ENCODE data around the gene PPP1R12B. TPM values are rescaled to one million over a fixed set of nuclear protein-coding genes. Genes with fewer than 3 reads are reported as not detected.
"Not testable (repeated sequence)": the region's sequence is repeated elsewhere in the genome, so short reads cannot be mapped to it uniquely, and the experiment has no call there.

The PPP1R12B gene
- total RNA-seq, 1 experiment from 2014 or later, result 17.0 TPM

DNA sequence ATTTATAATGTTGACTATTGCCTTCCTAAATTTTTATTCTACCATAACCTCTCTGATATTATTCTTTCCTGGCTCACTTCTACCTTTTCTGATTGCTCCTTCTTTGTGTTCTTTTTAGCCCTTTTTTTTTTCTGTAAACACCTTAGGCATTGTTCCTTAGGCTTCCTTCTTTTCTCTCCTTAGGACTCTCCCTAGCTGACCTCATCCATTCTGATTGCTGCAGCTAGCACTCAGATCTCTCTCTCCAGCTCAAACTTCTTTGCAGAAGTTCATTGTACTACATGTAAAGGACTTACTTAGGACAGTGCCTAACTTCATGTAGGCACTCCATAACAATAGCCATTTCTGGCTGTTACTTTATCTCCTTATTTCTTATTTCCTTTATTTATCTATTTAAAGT is 117.8 kb downstream of the PPP1R12B start:
- H3K4me1 ChIP-seq (ENCODE audit: insufficient read depth, low read length, poor library complexity, severe bottlenecking); CTCF ChIA-PET; DNase-seq (ENCODE audit: low spot score); POLR2A ChIA-PET (ENCODE audit: low non-redundant PET); H3K27ac ChIP-seq (ENCODE audit: low read depth, low read length, poor library complexity, severe bottlenecking); H3K36me3 ChIP-seq (ENCODE audit: insufficient read depth, low read length, poor library complexity, severe bottlenecking); BruUV-seq (replicated peaks); H3K27me3 ChIP-seq (replicated peaks; ENCODE audit: insufficient read depth, low read depth, low read length, poor library complexity); H3K9me3 ChIP-seq (ENCODE audit: low read depth, low read length, poor library complexity, severe bottlenecking); H3K4me3 ChIP-seq (ENCODE audit: low read depth, low read length, poor library complexity, severe bottlenecking): not testable (repeated sequence)
- intact Hi-C loops (cut with micrococcal nuclease; ENCODE audit: unreplicated experiment), result loop anchor here (10.0 kb wide), 1 partner anchor 528 kb away; no protein-coding TSS in a partner anchor

DNA sequence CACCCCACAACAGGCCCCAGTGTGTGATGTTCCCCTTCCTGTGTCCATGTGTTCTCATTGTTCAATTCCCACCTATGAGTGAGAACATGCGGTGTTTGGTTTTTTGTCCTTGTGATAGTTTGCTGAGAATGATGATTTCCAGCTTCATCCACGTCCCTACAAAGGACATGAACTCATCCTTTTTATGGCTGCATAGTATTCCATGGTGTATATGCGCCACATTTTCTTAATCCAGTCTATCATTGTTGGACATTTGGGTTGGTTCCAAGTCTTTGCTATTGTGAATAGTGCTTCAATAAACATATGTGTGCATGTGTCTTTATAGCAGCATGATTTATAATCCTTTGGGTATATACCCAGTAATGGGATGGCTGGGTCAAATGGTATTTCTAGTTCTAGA is 118.9 kb downstream of the PPP1R12B start:
- H3K4me1 ChIP-seq (ENCODE audit: insufficient read depth, low read length, poor library complexity, severe bottlenecking); CTCF ChIA-PET; BruUV-seq (replicated peaks); H3K9me3 ChIP-seq (ENCODE audit: low read depth, low read length, poor library complexity, severe bottlenecking); H3K4me3 ChIP-seq (ENCODE audit: low read depth, low read length, poor library complexity, severe bottlenecking); H3K36me3 ChIP-seq (ENCODE audit: insufficient read depth, low read length, poor library complexity, severe bottlenecking); H3K27ac ChIP-seq (ENCODE audit: low read depth, low read length, poor library complexity, severe bottlenecking); DNase-seq (ENCODE audit: low spot score); H3K27me3 ChIP-seq (replicated peaks; ENCODE audit: insufficient read depth, low read depth, low read length, poor library complexity); POLR2A ChIA-PET (ENCODE audit: low non-redundant PET): not testable (repeated sequence)
- intact Hi-C loops (cut with micrococcal nuclease; ENCODE audit: unreplicated experiment), result loop anchor here (10.0 kb wide), 1 partner anchor 527 kb away; no protein-coding TSS in a partner anchor

DNA sequence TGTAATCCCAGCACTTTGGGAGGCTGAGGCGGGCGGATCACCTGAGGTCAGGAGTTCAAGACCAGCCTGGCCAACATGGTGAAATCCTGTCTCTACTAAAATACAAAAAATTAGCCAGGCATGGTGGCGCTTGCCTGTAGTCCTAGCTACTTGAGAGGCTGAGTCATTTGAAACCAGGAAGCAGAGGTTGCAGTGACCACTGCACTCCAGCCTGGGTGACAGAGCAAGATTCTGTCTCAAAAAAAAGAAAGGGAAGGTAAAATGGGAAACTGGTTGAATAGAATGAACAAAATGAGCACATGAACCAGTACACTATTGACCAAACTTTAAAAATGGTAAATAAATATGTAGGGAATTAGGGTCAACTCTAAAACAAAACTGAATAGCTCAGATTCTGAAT is 120.2 kb downstream of the PPP1R12B start:
- H3K36me3 ChIP-seq (ENCODE audit: insufficient read depth, low read length, poor library complexity, severe bottlenecking); H3K9me3 ChIP-seq (ENCODE audit: low read depth, low read length, poor library complexity, severe bottlenecking); POLR2A ChIA-PET (ENCODE audit: low non-redundant PET); H3K27ac ChIP-seq (ENCODE audit: low read depth, low read length, poor library complexity, severe bottlenecking); CTCF ChIA-PET; H3K4me3 ChIP-seq (ENCODE audit: low read depth, low read length, poor library complexity, severe bottlenecking); DNase-seq (ENCODE audit: low spot score); BruUV-seq (replicated peaks); H3K4me1 ChIP-seq (ENCODE audit: insufficient read depth, low read length, poor library complexity, severe bottlenecking); H3K27me3 ChIP-seq (replicated peaks; ENCODE audit: insufficient read depth, low read depth, low read length, poor library complexity): not testable (repeated sequence)
- intact Hi-C loops (cut with micrococcal nuclease; ENCODE audit: unreplicated experiment), result loop anchor here (10.0 kb wide), 1 partner anchor 526 kb away; no protein-coding TSS in a partner anchor

DNA sequence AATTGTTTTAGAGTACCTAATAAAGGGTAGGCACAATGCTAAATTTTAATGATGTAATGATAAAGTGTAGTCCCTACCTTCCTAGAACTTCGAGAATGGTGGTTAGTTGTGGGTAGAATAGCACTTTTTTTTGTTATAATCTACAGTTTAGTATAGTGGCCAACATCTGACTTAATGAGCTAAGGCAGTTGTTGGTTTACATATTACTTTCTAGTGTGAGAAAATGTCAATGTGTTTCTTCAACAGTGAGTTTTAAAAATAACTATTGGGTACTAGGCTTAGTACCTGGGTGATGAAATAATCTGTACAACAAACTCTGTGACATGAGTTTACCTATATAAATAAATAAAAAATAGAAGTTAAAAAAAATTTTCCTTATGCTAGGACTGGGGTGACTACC is 120.6 kb downstream of the PPP1R12B start:
- intact Hi-C loops (cut with micrococcal nuclease; ENCODE audit: unreplicated experiment), result loop anchor here (10.0 kb wide), 1 partner anchor 526 kb away; no protein-coding TSS in a partner anchor
- DNase-seq (ENCODE audit: low spot score); POLR2A ChIA-PET (ENCODE audit: low non-redundant PET); H3K36me3 ChIP-seq (ENCODE audit: insufficient read depth, low read length, poor library complexity, severe bottlenecking); H3K4me1 ChIP-seq (ENCODE audit: insufficient read depth, low read length, poor library complexity, severe bottlenecking); H3K27me3 ChIP-seq (replicated peaks; ENCODE audit: insufficient read depth, low read depth, low read length, poor library complexity); CTCF ChIA-PET; BruUV-seq (replicated peaks); H3K27ac ChIP-seq (ENCODE audit: low read depth, low read length, poor library complexity, severe bottlenecking); H3K9me3 ChIP-seq (ENCODE audit: low read depth, low read length, poor library complexity, severe bottlenecking); H3K4me3 ChIP-seq (ENCODE audit: low read depth, low read length, poor library complexity, severe bottlenecking): not testable (repeated sequence)

DNA sequence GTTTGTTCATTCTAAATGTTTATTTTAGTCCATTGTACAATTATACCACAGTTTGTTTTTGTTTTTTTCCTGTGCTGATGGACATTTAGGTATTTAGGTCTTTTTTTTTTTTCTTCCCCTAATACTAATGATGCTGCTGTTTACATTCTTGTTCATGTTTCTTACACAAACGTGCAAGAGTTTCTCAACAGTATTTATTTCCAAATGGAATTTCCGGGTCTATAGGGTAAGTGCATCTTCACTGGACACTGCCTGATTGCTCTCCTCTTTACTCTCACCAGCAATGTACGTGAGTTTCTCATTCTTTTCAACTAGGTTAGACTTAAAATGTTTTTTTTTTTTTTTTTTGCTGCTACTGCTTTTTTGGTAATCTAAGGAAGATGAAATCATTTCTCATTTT is 122.7 kb downstream of the PPP1R12B start:
- Histone ChIP-seq H3K9me3 (ENCODE audit: low read depth, low read length, poor library complexity, severe bottlenecking) (no peaks in the 10 kb centered on the region), H3K27ac (ENCODE audit: low read depth, low read length, poor library complexity, severe bottlenecking) (no peak overlapping the region), H3K36me3 (ENCODE audit: insufficient read depth, low read length, poor library complexity, severe bottlenecking) (no peaks in the 10 kb centered on the region), H3K4me3 (ENCODE audit: low read depth, low read length, poor library complexity, severe bottlenecking) (no peak overlapping the region), H3K27me3 (replicated peaks; ENCODE audit: insufficient read depth, low read depth, low read length, poor library complexity) (no peaks in the 10 kb centered on the region), H3K4me1 (ENCODE audit: insufficient read depth, low read length, poor library complexity, severe bottlenecking) (no peaks in the 10 kb centered on the region)
- ChIA-PET POLR2A (ENCODE audit: low non-redundant PET) (no interaction called here), CTCF (no interaction called here)
- DNase-seq (ENCODE audit: low spot score), result no peak
- BruUV-seq (replicated peaks), result no TSS peak
- intact Hi-C loops (cut with micrococcal nuclease; ENCODE audit: unreplicated experiment), result no loop called here
- TF ChIP-seq, protein P1, sequence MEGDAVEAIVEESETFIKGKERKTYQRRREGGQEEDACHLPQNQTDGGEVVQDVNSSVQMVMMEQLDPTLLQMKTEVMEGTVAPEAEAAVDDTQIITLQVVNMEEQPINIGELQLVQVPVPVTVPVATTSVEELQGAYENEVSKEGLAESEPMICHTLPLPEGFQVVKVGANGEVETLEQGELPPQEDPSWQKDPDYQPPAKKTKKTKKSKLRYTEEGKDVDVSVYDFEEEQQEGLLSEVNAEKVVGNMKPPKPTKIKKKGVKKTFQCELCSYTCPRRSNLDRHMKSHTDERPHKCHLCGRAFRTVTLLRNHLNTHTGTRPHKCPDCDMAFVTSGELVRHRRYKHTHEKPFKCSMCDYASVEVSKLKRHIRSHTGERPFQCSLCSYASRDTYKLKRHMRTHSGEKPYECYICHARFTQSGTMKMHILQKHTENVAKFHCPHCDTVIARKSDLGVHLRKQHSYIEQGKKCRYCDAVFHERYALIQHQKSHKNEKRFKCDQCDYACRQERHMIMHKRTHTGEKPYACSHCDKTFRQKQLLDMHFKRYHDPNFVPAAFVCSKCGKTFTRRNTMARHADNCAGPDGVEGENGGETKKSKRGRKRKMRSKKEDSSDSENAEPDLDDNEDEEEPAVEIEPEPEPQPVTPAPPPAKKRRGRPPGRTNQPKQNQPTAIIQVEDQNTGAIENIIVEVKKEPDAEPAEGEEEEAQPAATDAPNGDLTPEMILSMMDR (conservative IDR thresholded peaks at IDR 0.05; ENCODE audit: low read depth, low read length), result no peak
- TF ChIP-seq EZH2 (IDR thresholded peaks at IDR 0.05; ENCODE audit: borderline replicate concordance, low read depth, low read length, poor library complexity, severe bottlenecking), result no peak

DNA sequence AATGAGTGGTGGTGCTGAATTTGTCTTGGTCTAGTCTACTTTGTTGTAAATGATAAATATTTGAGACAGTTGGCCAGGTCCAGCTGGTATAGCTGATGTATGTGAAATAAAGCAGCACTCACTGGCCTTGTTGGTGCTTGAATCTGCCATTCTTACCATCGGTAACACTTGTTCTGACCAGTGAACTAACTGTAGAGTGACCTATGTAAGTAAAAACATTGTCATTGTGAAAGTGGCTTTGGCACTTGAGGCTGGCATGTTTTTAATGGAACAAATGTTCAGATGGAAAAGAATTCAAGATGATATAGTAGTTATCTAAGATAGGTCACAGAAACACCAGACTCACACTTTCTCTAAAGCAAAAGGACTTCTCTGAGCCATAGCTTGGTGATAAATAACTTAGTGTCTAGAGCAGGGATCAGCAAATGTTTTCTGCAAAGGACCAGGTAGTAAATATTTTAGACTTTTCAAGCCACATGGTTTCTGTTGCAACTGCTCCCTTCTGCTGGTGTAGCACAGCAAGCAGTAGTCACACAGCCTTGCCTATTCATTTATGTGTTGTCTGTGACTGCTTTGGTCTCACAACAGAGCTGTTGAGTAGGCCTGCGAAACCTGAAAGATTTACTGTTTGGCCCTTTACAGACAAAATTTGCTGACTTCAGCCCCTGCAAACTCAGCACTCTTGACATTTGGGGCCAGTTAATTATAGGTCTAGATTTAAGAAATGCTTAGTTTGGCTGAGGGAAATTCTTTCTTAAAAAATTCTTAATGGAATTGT is 124.0 kb downstream of the PPP1R12B start:
- H3K9me3 ChIP-seq (ENCODE audit: low read depth, low read length, poor library complexity, severe bottlenecking); H3K27me3 ChIP-seq (replicated peaks; ENCODE audit: insufficient read depth, low read depth, low read length, poor library complexity); intact Hi-C loops (cut with micrococcal nuclease; ENCODE audit: unreplicated experiment); CTCF ChIA-PET; H3K4me3 ChIP-seq (ENCODE audit: low read depth, low read length, poor library complexity, severe bottlenecking); H3K27ac ChIP-seq (ENCODE audit: low read depth, low read length, poor library complexity, severe bottlenecking); H3K4me1 ChIP-seq (ENCODE audit: insufficient read depth, low read length, poor library complexity, severe bottlenecking); DNase-seq (ENCODE audit: low spot score); H3K36me3 ChIP-seq (ENCODE audit: insufficient read depth, low read length, poor library complexity, severe bottlenecking); POLR2A ChIA-PET (ENCODE audit: low non-redundant PET); BruUV-seq (replicated peaks): not testable (repeated sequence)

Data from A673 (cell line).